ENCODE results near the gene DQX1.

DQX1 gene

GRCh38 chr2:74499940-74500577 lies 26.0 kb downstream of the DQX1 start:
- Histone ChIP-seq H3K4me3 (IDR thresholded peaks at IDR 0.05; ENCODE audit: insufficient read depth, low read depth, low read length) (no peak overlapping the region), H3K36me3 (ENCODE audit: insufficient read depth) (no peaks in the 10 kb centered on the region), H3K4me1 (ENCODE audit: low read depth, poor library complexity, severe bottlenecking) (peaks cover 10% of the 10 kb centered on the region), H3K27me3 (ENCODE audit: insufficient read depth, low read depth) (peaks cover 12% of the 10 kb centered on the region; the same call in 1 of the 2 replicates), H2AFZ (ENCODE audit: low read depth) (no peak overlapping the region), H3K27ac (no peak overlapping the region), H4K20me1 (ENCODE audit: insufficient read depth) (no peaks in the 10 kb centered on the region), H3K79me2 (ENCODE audit: insufficient read depth, low read depth) (no peaks in the 10 kb centered on the region), H3K9ac (no peak overlapping the region), H3K4me2 (no peak overlapping the region)
- no peak for TF ChIP-seq CTCF (conservative IDR thresholded peaks at IDR 0.05; ENCODE audit: low read depth, low read length)

GRCh38 chr2:74499267-74499939 lies 26.6 kb downstream of the DQX1 start, which contains the start of gene LBX2:
Gene LBX2 (minus strand): TSS chr2:74499603. CDS start chr2:74499537, 66 bp downstream.
- Histone ChIP-seq H3K4me1 (ENCODE audit: low read depth, poor library complexity, severe bottlenecking) (peaks cover 10% of the 10 kb centered on the region), H3K27me3 (ENCODE audit: insufficient read depth, low read depth) (peaks cover 12% of the 10 kb centered on the region; the same call in 1 of the 2 replicates), H3K27ac (no peak within 1 kb of the TSS), H3K9ac (no peak within 1 kb of the TSS), H2AFZ (ENCODE audit: low read depth) (no peak within 1 kb of the TSS), H4K20me1 (ENCODE audit: insufficient read depth) (no peaks in the 10 kb centered on the region), H3K79me2 (ENCODE audit: insufficient read depth, low read depth) (no peaks in the 10 kb centered on the region), H3K4me3 (IDR thresholded peaks at IDR 0.05; ENCODE audit: insufficient read depth, low read depth, low read length) (no peak within 1 kb of the TSS), H3K36me3 (ENCODE audit: insufficient read depth) (no peaks in the 10 kb centered on the region), H3K4me2 (no peak within 1 kb of the TSS)
- TF ChIP-seq CTCF (conservative IDR thresholded peaks at IDR 0.05; ENCODE audit: low read depth, low read length): no peak

GRCh38 chr2:74498500-74499266 lies 27.3 kb downstream of the DQX1 start:
- H4K20me1 ChIP-seq (ENCODE audit: insufficient read depth): no peaks in the 10 kb centered on the region
- H3K36me3 ChIP-seq (ENCODE audit: insufficient read depth): no peaks in the 10 kb centered on the region
- no peak overlapping the region for H3K9ac ChIP-seq
- no peak overlapping the region for H3K27ac ChIP-seq
- TF ChIP-seq CTCF (conservative IDR thresholded peaks at IDR 0.05; ENCODE audit: low read depth, low read length): no peak
- no peak overlapping the region for H3K4me2 ChIP-seq
- H3K27me3 ChIP-seq (ENCODE audit: insufficient read depth, low read depth): peaks cover 12% of the 10 kb centered on the region; the same call in 1 of the 2 replicates
- H3K4me3 ChIP-seq (IDR thresholded peaks at IDR 0.05; ENCODE audit: insufficient read depth, low read depth, low read length): no peak overlapping the region
- no peak overlapping the region for H2AFZ ChIP-seq (ENCODE audit: low read depth)
- H3K4me1 ChIP-seq (ENCODE audit: low read depth, poor library complexity, severe bottlenecking): peaks cover 10% of the 10 kb centered on the region
- no peaks in the 10 kb centered on the region for H3K79me2 ChIP-seq (ENCODE audit: insufficient read depth, low read depth)

GRCh38 chr2:74497777-74498499 lies 28.1 kb downstream of the DQX1 start:
- Histone ChIP-seq H3K79me2 (ENCODE audit: insufficient read depth, low read depth) (no peaks in the 10 kb centered on the region), H2AFZ (ENCODE audit: low read depth) (no peak overlapping the region), H3K4me1 (ENCODE audit: low read depth, poor library complexity, severe bottlenecking) (peaks cover 10% of the 10 kb centered on the region), H3K36me3 (ENCODE audit: insufficient read depth) (no peaks in the 10 kb centered on the region), H4K20me1 (ENCODE audit: insufficient read depth) (no peaks in the 10 kb centered on the region), H3K9ac (no peak overlapping the region), H3K27ac (no peak overlapping the region), H3K4me3 (IDR thresholded peaks at IDR 0.05; ENCODE audit: insufficient read depth, low read depth, low read length) (no peak overlapping the region), H3K27me3 (ENCODE audit: insufficient read depth, low read depth) (peaks cover 10% of the 10 kb centered on the region; the same call in 1 of the 2 replicates), H3K4me2 (no peak overlapping the region)
- TF ChIP-seq CTCF (conservative IDR thresholded peaks at IDR 0.05; ENCODE audit: low read depth, low read length): no peak

All from KMS-11 (cell line).